T1000 (cell line): ENCODE results near the gene POR.
A peak's percentile ranks its signal among the peaks of the same experiment; 100 is the strongest.

ENCODE experiments used
- DNase-seq: peaks from one replicate; lab custom pipeline; 2025; ENCODE audit warnings: mixed read lengths; lab: John Stamatoyannopoulos, UW

Gene POR

DNA sequence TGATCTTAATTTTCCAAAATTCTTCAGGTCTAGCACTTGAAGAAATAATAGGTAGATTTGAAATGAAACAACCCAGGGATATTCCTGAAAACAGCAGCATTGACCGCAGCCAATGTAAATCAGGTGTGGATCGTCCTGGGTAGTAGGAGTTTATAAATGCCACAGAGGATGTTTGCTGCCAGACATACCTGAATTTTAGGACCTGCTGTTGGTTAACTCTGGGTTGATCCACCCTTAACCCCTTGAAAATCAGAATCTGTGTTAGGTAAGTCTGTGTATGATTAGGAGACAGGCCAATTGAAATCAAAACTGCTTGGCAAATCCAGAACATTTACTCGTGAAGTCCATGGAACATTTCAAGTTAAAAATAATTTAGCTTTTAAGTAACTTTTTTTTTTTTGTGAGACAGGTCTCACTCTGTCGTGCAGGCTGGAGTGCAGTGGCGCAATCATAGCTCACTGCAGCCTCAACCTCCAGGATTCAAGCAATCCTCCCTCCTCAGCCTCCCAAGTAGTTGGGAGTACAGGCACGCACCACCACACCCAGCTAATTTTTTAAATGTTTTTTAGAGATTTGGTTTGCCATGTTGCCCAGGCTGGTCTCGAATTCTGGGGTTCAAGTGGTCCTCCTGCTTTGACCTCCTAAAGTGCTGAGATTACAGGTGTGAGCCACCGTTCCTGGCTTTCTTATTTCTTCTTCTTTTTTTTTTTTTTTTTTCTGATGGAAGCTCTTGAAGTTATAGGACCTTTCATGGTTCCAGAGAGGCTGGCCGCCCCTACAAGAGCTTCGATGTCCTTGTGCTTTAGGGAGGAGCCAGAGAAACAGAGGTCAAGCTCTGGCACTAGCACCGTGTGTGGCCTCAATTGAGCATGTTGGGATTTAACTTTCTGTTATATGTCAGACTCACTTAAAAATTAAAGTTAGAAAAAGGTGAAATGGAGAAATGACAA, 2.0 kb downstream of the POR start:
- no peak for DNase-seq

DNA sequence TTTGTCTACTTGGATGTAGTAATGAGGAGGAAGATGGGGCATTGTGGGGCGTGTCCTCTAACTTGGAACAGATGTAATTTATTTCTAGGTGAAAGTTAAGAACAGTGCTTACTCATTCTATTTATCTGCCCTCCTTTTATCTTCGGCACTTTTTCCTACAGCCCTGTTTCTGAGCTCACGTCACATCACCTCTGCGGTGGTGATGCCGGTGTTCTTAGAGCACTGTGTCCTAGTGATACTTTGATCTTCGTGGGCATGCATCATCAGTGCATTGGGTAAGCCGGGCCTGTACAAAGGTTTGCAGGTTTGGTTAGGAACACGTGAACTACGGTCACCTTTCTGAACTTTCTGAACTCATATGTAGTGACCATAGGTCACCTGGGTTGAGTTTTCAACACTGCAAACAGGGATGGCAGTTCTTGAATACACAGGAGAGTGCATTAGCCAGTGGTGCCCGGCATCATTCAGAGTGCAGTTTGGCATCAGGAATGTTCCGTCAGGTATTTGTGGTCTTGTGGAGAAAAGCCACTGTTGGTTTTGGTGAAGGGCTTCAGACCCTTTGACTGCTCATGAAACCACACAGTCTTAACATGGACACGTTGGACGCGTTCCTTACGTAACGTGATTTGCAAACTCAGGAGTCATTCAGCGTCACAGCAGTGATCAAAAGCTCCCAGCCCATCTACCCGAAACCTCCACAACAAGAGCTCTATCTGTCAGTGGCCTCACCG, 5.6 kb downstream of the POR start:
- no peak for DNase-seq

DNA sequence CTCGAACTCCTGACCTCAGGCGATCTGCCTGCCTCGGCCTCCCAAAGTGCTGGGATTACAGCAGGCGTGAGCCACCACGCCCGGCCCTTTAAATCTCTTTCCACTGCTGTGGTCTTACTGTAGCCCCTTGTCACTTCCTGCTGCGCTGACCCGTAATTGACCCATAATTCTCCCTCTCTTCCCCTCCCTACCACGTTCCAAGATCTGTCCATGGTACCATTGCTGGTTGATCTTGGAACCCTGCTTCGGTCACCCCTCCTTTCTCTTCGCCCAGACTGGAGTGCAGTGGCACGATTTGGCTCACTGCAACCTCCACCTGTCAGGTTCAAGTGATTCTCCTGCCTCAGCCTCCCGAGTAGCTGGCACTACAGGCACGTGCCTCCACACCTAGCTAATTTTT, 6.5 kb downstream of the POR start:
- no peak for DNase-seq

DNA sequence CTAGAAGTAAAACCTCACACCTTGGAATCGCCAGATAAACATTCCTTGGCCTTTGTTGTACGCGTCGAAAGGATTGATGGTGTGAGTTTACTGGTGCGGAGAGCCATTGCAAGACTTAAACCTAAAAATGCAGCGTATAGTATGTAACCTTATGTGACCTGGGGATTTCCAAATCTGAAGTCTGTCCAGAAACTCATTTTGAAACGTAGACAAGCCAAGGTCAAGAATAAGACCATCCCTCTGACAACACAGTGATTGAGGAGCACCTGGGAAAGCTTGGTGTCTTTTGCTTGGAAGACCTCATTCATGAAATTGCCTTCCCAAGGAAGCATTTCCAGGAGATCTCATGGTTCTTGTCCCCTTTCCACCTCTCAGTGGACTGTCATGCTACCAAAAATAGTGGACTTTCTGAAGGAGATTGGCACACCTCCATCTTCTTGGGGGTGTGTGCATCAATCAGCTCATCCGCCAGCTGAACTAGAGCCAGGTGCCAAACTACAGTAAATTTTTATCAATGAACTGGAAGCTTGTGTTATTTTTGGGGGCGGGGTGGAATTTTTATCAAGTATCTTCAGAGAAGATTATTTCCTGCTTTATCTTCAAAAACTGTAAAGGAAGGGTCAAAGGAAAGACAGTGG, 8.1 kb downstream of the POR start:
- DNase-seq: no peak

DNA sequence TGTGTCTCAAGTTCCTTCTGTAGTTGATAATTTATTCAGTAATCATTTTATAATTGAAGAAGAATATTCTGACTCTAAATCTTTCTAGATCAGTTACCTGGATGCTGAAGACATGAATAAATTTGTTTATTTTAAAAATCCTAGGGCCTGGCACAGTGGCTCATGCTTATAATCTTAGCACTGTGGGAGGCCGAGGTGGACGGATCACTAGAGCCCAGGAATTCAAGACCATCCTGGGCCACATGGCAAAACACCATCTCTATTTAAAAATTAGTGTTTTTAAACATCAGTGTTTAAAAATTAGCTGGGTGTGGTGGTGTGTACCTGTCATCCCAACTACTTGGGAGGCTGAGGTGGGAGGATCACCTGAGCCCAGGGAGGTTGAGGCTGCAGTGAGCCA, 9.3 kb downstream of the POR start:
- DNase-seq: no peak

DNA sequence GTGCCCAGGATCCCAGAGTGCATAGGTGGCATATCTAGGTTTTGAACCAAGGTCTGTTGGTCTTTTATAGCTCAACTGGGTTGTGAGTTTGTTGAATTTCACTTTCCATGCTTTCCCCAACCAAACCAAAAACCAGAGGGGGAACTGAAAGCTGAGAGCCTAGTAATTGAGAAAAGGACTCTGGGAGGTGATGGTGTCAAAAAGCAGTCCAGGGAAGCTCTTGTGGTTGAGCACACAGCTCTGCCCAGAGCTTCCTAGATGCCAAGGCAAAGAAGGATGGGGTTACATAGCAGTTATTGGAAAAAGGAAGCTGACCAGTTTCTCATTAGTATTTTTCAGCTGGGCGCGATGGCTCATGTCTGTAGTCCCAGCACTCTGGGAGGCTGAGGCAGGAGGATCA, 9.9 kb downstream of the POR start:
- no peak for DNase-seq

DNA sequence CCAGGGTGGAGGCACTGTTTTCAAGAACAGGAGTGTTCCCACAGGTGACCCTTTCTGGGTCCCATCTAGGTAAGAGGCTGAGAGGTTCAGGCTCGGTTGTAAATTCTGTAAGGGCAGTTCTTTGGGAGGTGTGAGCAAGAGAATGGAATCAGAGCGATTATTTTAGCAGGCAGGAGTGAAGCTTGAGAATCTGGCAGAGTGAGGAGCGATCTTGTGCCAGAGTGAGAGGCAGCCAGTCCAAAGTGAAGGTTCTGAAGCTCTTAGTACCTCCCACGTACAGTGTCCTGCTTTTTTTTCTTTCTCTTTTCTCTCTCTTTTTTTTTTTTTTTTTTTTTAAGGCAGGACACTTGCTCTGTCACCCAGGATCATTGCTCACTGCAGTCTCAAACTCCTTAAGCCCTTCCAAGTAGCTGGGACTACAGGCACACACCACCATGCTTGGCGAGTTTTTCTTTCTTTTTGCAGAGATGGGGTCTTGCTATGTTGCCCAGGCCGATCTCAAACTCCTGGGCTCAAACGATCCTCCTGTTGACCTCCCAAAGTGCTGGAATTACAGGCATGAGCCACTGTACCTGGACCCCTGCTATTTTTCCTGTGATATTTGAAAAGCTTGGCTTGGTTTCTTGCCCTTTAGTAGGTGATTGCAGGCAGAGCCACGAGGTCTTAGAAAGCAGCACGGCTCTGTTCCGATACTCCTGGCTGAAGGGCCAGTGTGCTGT, 10.9 kb downstream of the POR start:
- no peak for DNase-seq

DNA sequence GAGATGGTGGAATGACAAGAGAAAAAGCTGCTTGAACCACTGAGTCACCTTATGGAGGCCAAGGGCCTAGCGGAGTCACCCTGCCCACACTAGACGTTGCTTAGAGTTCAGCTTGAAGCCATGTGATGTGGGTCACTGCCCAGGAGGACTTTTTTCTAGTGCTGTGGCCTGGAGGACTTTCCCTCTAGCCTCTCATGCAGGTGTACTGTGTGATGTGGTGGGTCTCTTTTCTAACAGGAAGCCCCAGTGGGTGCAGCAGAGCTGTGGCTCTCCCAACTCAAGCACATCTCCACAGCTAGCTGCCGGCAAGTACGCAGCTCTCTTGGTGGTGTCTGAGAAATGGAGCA, 13.6 kb downstream of the POR start:
- no peak for DNase-seq

DNA sequence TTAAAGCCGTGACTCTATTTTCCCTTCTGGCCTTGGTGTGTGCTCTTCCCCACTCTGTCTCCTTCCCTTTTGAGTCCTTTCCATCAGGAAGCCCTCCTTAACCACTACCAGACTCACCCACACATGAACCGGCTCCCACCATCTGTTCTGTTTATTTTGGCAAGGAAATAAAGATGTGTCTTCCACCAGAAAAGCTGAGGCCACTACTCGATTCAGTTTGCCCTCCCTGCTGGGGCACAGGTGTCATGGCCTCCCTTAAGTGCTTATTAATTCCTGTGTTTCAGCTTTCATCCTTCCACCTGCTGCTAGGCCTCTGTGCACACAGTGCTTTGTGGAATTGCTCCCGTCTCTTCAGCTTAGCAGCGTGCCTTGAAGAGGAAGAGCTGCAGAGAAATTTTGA, 16.7 kb downstream of the POR start:
- DNase-seq: no peak

DNA sequence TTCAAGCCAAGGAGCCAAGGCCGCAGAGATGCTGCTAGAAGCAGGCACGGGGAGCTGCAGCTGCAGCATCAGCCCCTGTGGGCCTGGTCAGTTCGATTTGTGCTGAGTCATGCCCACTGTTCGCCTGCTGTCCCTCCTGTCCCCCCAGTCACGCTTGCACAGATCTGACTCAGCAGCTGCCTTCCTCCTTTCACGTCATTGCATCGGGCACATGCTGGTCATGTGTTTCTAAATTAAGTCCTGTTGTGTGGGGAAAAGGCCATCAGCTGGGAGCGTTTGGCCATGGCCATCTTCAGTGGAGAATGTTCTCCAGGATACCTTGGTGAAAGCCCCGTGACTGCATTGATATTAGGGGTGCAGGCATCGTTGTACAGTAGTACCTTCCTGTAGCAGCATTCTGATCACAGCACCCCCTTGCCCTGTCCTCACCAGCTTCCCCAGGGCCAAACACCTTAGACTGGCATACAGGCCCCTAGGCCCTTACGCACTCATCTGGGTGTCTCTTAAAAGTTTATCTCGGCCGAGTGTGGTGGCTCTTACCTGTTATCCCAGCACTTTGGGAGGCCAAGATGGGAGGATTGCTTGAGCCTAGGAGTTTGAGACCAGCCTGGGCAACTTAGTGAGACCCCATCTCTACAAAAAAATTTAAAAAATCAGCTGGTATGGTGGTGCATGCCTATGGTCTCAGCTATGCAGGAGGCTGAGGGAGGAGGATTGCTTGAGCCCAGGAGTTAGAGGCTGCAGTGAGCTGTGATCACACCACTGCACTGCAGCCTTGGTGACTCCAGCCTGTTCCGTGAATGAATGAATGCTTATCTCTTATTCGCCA, 23.2 kb downstream of the POR start:
- DNase-seq: peak; percentile 63

DNA sequence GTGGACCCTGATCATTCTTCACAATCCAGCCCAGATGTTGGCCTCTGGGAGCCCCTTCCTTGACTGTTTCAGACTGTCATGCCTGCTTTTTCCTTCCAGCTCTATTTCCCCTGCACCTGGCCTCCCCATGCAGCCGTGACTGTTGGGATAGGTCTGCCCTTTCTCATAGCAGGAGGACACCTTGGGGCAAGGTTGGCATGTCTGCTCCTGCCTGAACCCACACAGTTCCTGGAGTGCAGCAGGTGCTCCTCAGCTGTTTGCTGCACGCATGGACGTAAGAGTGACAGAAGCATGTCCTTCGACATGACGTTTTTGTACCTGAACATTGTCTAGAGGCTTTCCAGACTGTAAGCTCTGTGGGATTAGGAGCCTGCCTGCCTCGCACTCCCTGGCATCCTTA, 24.0 kb downstream of the POR start:
- no peak for DNase-seq

DNA sequence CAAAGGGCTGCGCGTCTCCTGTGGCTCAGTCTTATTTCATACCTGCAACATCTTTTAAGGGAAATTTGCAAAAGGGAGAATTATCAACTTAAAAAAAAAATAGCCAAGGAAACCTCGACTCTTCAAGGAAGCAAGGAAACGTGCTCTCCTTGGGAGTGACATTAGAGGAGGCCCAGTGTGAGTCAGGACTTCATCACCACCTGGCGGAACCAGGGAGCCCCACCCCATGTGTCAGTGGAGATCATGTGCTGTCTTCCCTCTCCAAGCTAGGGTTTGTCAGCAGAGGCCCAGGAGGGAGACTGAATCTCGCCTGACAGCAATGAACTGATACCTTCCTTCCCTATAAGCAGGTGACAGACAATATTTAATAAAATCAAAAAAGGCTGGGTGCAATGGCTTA, 28.9 kb downstream of the POR start:
- no peak for DNase-seq

DNA sequence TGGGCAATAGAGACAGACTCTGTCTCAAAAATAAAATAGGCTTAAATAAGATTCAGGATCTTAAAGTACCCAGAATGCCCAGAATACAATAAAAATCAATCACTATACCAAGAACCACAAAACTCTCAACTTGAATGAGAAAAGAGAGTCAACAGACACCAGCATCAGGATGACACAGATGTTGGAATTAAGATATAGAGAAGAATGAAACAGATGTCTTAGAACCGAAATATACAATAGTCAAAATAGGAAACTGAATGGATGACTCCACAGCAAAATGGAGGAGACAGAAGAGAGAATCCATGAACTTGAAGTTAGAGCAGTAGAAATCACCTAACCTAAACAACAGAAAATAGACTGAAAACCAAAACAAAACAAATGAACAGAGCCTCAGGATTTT, 29.6 kb downstream of the POR start:
- DNase-seq: no peak

DNA sequence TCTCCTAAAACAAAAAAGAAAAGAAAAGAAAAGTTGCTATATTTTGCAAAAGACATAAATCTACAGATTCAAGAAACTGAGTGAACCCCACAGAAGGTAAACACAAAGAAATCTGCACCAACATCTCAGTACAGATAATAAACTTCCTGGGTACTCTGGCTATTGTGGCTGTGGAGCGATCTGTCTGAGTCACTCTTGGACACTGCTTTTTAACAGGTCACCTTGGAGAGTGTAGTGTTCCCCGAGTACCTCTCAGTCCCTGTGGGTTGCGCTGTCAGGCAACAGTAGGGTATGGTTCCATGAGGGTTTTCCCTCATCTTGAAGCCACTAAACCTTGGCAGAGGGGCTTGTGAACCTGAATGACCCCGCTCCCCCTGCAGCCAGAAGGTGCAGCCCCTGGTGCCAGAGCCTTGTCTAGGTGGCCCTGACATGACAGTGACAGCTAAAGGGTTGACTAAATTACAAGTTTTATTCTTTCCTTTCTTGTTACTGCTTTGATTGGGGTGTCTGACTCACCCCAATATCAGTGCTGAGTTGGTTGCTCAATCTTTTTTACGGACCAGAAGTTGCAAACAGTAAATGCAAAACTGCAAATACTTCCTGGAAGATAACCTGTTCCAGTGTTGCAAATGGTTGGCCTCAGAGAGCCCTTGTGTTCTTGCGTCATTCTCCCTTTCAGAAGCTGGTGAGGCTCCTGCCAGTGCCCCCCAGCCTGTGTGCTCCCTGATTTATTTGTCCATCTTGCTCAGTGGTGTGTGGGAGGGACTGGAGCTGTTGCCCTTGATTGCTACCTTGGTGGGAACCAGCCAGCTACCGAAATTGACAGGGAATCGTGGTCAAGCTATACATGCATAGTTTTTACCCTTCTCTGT, 30.6 kb downstream of the POR start:
- DNase-seq: no peak

DNA sequence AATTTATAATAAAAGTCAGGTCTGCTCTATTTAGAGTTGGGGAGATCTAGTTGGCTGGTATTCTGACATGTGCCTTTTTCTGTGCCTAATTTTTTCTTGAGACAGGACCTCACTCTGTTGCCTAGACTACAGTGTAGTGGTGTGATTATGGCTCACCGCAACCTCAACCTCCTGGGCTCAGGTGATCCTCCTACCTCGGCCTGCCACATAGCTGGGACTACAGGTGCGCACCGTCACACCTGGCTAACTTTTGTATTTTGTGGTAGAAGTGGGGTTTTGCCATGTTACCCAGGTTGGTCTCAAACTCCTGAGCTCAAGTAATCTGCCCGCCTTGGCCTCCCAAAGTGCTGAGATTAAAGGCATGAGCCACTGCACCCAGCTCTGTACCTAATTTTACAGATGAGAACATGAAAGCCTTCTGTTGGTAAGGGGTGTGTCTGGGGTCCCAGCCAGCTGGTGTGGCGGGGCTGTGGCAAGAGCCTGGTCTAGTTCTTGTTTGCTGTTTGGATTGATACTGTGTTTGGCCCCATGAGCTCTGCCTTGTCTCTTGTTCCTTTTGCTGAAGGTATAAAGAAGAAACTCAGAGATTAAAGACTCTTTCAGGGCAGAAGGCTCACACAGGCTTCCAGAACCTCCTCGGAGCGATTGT, 31.4 kb downstream of the POR start:
- DNase-seq: no peak

DNA sequence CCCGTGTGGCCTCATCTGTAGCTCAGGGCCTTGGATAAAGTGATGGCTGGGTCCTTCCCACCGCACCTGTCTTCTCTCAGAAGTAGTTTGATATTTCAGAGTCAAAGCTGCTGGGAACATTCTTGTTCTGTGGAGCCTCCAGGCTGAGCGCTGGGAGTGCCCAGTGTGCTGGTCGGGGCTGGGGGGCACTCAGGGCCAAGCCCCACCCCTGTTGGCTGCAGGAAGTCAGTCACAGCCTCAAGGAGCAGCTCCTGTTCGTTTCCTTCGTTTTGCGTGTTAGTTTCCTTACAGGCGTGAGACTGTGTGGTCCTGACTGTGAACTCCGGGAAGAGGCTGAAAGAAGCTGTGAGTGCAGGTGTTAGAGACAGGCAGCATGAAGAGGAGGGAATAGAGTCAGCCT, 33.2 kb downstream of the POR start:
- DNase-seq: no peak

DNA sequence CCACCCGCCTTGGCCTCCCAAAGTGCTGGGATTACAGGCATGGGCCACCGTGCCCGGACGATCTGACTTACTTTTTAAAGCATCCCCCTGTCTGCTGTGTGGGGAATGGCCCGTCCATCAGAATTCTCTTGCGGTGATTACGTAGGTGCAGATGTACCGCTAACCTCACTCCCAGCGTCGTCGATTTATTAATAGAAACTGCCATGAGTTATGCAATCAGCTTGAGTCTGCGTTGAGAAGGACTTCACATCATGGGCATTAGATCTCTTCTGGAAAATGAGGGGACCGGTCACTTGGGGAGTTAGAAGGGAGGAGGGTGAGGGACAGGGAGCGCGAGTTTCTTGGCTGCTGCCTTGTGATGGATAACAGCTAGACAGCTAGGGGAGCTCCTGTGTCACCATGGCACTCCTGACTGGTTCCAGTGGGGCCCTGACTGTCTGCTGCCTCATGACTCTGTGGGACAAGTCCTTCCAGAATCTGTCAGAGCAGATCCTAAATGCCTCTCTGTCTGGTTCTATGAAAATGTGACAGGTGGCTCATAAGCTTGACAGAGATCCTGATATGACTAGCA, 35.2 kb downstream of the POR start:
- no peak for DNase-seq

DNA sequence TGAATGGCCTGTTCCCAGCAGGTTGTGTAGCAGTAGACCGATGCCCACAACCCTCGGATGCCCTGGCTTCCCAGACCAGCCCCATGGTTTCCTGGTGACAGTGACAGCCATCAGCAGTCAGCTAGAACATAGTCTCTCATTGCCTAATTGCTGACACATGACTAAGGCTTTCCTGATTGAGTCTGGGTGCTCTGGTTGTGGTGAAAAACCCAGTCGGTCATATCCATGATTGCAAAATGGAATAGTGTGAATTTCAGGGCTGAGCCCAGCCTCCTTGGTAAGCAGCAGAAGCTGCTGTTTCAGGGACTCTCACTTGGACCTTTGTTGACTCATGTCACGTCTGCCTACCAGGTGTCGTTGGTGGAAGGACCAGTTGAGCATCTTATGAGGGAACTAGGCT, 36.6 kb downstream of the POR start:
- no peak for DNase-seq

DNA sequence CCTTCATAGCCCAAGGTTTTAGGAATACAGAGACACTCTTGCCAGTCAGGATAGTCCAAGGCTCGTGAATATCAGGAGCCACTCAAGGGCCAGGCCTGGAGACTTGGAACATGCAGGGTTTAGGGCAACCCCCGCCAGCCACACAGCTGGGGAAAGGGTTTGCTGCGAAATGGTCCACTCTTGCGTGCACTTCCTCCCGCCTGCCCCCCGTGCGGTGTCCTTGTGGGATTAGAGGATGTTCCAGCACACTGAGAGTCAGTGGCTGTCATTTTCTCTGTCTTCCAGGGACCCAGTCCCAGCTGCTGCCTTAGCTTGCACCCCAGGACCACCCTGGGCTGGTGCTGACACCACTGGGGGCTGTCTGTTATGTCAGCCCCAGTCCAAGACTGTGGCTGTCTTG, 38.5 kb downstream of the POR start:
- DNase-seq: no peak

DNA sequence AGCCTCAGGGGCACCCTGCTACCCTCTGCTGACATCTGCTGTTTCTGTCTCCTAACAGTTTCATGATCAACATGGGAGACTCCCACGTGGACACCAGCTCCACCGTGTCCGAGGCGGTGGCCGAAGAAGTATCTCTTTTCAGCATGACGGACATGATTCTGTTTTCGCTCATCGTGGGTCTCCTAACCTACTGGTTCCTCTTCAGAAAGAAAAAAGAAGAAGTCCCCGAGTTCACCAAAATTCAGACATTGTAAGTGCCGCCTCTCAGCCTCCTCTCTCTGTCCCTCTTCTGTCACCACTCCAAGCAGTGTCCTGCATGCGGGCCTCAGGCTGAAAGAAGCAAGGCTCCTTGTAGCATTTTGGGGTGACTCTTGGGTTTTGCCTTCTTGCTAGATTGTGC, 39.0 kb downstream of the POR start:
- no peak for DNase-seq
